GM23338 (cell line): Measurements from ENCODE around the gene MAMSTR. TPM values are rescaled to one million over a fixed set of nuclear protein-coding genes. Genes with fewer than 3 reads are reported as not detected.

Experiments
- ATAC-seq: fragments of 200-7000 bp; cut with Tn5 transposase; 3 replicates; pipeline ENCODE4 v1.9.1; 2020
- DNase-seq: peaks from one replicate; pipeline ENCODE4 v3.0.0-alpha.2; 2015; ENCODE audit warnings: low spot score
- H2AFZ ChIP-seq: fragments of 200-600 bp; sonication (generic); 2 replicates; pipeline ENCODE4 v1.8.0; 2016; ENCODE audit warnings: antibody characterized with exemption, mild to moderate bottlenecking, moderate library complexity
- H3F3A ChIP-seq: fragments of 200-600 bp; sonication (generic); replicated peaks from 2 replicates; pipeline ENCODE4 v1.8.0; 2017; ENCODE audit warnings: antibody characterized with exemption, mixed run types, low read depth
- H3K27ac ChIP-seq: fragments of 200-600 bp; sonication (generic); 2 replicates; pipeline ENCODE4 v1.6.1; 2016; ENCODE audit warnings: low read depth
- H3K27me3 ChIP-seq: fragments of 200-600 bp; sonication (generic); 2 replicates; pipeline ENCODE4 v1.8.0; 2016; ENCODE audit warnings: mild to moderate bottlenecking, mixed run types, moderate library complexity; ENCODE audit not compliant: insufficient read depth
- H3K36me3 ChIP-seq: fragments of 200-600 bp; sonication (generic); 2 replicates; pipeline ENCODE4 v1.8.0; 2016; ENCODE audit warnings: mild to moderate bottlenecking; ENCODE audit not compliant: insufficient read depth
- H3K4me1 ChIP-seq: fragments of 200-600 bp; sonication (generic); 2 replicates; pipeline ENCODE4 v1.8.0; 2016; ENCODE audit warnings: mild to moderate bottlenecking, moderate library complexity; ENCODE audit not compliant: insufficient read depth
- H3K4me2 ChIP-seq: fragments of 200-600 bp; sonication (generic); 2 replicates; pipeline ENCODE4 v1.7.1; 2017; ENCODE audit warnings: mixed run types
- H3K4me3 ChIP-seq: fragments of 200-600 bp; sonication (generic); 2 replicates; pipeline ENCODE4 v1.6.1; 2016; ENCODE audit warnings: mixed run types
- H3K79me2 ChIP-seq: fragments of 200-600 bp; sonication (generic); replicated peaks from 2 replicates; pipeline ENCODE4 v1.8.0; 2017; ENCODE audit warnings: mild to moderate bottlenecking; ENCODE audit not compliant: insufficient read depth
- H3K9me2 ChIP-seq: fragments of 200-600 bp; sonication (generic); 2 replicates; pipeline ENCODE4 v1.8.0; 2017; ENCODE audit not compliant: insufficient read depth
- H4K20me1 ChIP-seq: fragments of 200-600 bp; sonication (generic); replicated peaks from 2 replicates; pipeline ENCODE4 v1.8.0; 2017; ENCODE audit warnings: mild to moderate bottlenecking; ENCODE audit not compliant: insufficient read depth
- H3K27ac Mint-ChIP-seq: 2 replicates; pipeline ENCODE4 v1.8.0; 2020; ENCODE audit warnings: inconsistent platforms, mild to moderate bottlenecking, moderate library complexity, mixed read lengths
- H3K27me3 Mint-ChIP-seq: 3 replicates; pipeline ENCODE4 v1.8.0; 2022; ENCODE audit warnings: low read depth, mild to moderate bottlenecking, moderate library complexity, mixed read lengths, inconsistent platforms; ENCODE audit not compliant: insufficient read depth, poor library complexity
- H3K36me3 Mint-ChIP-seq: 3 replicates; pipeline ENCODE4 v1.8.0; 2021; ENCODE audit warnings: low read depth, mild to moderate bottlenecking, inconsistent platforms, moderate library complexity, mixed read lengths
- H3K4me1 Mint-ChIP-seq: 3 replicates; pipeline ENCODE4 v1.8.0; 2020; ENCODE audit warnings: mild to moderate bottlenecking, inconsistent platforms, mixed read lengths
- H3K4me3 Mint-ChIP-seq: 3 replicates; pipeline ENCODE4 v1.8.0; 2021; ENCODE audit warnings: moderate library complexity, mild to moderate bottlenecking, inconsistent platforms, mixed read lengths
- H3K9me3 Mint-ChIP-seq: 3 replicates; pipeline ENCODE4 v1.8.0; 2020; ENCODE audit warnings: moderate library complexity, mild to moderate bottlenecking, inconsistent platforms, mixed read lengths
- CTCF ChIP-seq, 2 experiments: fragments of 200-600 bp in 1 of 2; sonication (generic) in 1 of 2; conservative IDR thresholded peaks; 2 replicates each; pipeline versions ENCODE4 v1.5.1 to v1.6.1; 2016 to 2017; ENCODE audit warnings: antibody characterized with exemption in 2 of 2, low read depth in 2 of 2, mild to moderate bottlenecking in 2 of 2, moderate library complexity in 1 of 2
- REST ChIP-seq: IDR thresholded peaks from one replicate; pipeline ENCODE4 v1.6.1; 2018; ENCODE audit warnings: antibody characterized with exemption; ENCODE audit not compliant: unreplicated experiment
- ZNF331 ChIP-seq: fragments of 250-450 bp; sonication (Bioruptor Pico); IDR thresholded peaks from 2 replicates; pipeline ENCODE4 v1.5.0; 2020; ENCODE audit warnings: low read depth, mild to moderate bottlenecking, moderate library complexity
- polyA plus RNA-seq: library from polyadenylated mRNA; unstranded; fragments of >200 nt; fragmentation: Nextera tagmentation; extraction: Ambion mirVana; gene quantifications from 2 replicates; pipeline ENCODE4 v1.2.1, GENCODE V29; 2016
- total RNA-seq: library from RNA; depleted of rRNA; stranded (reverse); fragments of >200 nt; shearing (Covaris generic); gene quantifications from 2 replicates; pipeline ENCODE4 v1.2.3, GENCODE V29; 2014
- TF ChIP-seq, protein P1 (sequence below): IDR thresholded peaks from 2 replicates; pipeline ENCODE4 v1.6.1; 2016; ENCODE audit warnings: antibody characterized with exemption

MAMSTR gene
- total and polyA plus RNA-seq, 2 experiments from 2014 or later, result 1.9 to 2.0 TPM

- Mint-ChIP-seq H3K27me3 (peaks cover 21% of the 10 kb centered on the region), H3K36me3 (peaks cover 7% of the 10 kb centered on the region; the same call in 2 of the 3 replicates), H3K4me1 (peaks cover 30% of the 10 kb centered on the region), H3K9me3 (peaks cover 9% of the 10 kb centered on the region; the same call in 2 of the 3 replicates), H3K4me3 (peak overlapping the region; percentile 87), H3K27ac (no peak overlapping the region)
- Histone ChIP-seq H2AFZ (peak overlapping the region; percentile 54; the same call in 1 of the 2 replicates), H3K27me3 (no peaks in the 10 kb centered on the region), H3K9me2 (no peaks in the 10 kb centered on the region), H4K20me1 (no peaks in the 10 kb centered on the region), H3K27ac (no peak overlapping the region), H3K36me3 (no peaks in the 10 kb centered on the region), H3F3A (peaks cover 14% of the 10 kb centered on the region; the same call in 1 of the 2 replicates), H3K79me2 (no peaks in the 10 kb centered on the region), H3K4me1 (peaks cover 30% of the 10 kb centered on the region; the same call in 1 of the 2 replicates), H3K4me2 (peak overlapping the region; percentile 92), H3K4me3 (peak overlapping the region; percentile 85)
- ATAC-seq (peak; percentile 57), DNase-seq (peak; percentile 84)
- peak; percentile 10 to 42; a peak in 2 of 4 replicates for TF ChIP-seq CTCF (conservative IDR thresholded peaks at IDR 0.05; ENCODE audit: low read depth in 2 of 2)
- TF ChIP-seq, protein P1, sequence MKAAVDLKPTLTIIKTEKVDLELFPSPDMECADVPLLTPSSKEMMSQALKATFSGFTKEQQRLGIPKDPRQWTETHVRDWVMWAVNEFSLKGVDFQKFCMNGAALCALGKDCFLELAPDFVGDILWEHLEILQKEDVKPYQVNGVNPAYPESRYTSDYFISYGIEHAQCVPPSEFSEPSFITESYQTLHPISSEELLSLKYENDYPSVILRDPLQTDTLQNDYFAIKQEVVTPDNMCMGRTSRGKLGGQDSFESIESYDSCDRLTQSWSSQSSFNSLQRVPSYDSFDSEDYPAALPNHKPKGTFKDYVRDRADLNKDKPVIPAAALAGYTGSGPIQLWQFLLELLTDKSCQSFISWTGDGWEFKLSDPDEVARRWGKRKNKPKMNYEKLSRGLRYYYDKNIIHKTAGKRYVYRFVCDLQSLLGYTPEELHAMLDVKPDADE, result no peak
Measured at GRCh38 chr19:48713041-48713863, 6.3 kb downstream of the MAMSTR start.

GRCh38 chr19:48711106-48711662, 8.3 kb downstream of the MAMSTR start:
- no peaks in the 10 kb centered on the region for H4K20me1 ChIP-seq
- no peak overlapping the region for H3K4me3 ChIP-seq
- H3K27me3 Mint-ChIP-seq, result peaks cover 21% of the 10 kb centered on the region
- H3K36me3 Mint-ChIP-seq, result peaks cover 7% of the 10 kb centered on the region; the same call in 1 of the 3 replicates
- no peak for ATAC-seq
- no peak overlapping the region for H3K27ac Mint-ChIP-seq
- H3K4me3 Mint-ChIP-seq, result no peak overlapping the region
- TF ChIP-seq ZNF331 (CRISPR knock-in tag) (peak; percentile 83), REST (no peak)
- no peak overlapping the region for H3K4me2 ChIP-seq
- H3K79me2 ChIP-seq, result no peaks in the 10 kb centered on the region
- DNase-seq, result no peak
- peaks cover 25% of the 10 kb centered on the region for H3K4me1 Mint-ChIP-seq
- no peaks in the 10 kb centered on the region for H3K27me3 ChIP-seq
- H3F3A ChIP-seq, result peaks cover 14% of the 10 kb centered on the region; the same call in 1 of the 2 replicates
- no peak overlapping the region for H2AFZ ChIP-seq
- no peak overlapping the region for H3K27ac ChIP-seq
- H3K9me3 Mint-ChIP-seq, result peaks cover 9% of the 10 kb centered on the region
- no peaks in the 10 kb centered on the region for H3K36me3 ChIP-seq
- no peaks in the 10 kb centered on the region for H3K9me2 ChIP-seq
- H3K4me1 ChIP-seq, result peaks cover 23% of the 10 kb centered on the region; the same call in 1 of the 2 replicates
